ENCODE results near the gene TOB2. TPM values are rescaled to one million over a fixed set of nuclear protein-coding genes. Genes with fewer than 3 reads are reported as not detected.

The TOB2 gene
- total RNA-seq, 2 experiments from 2014 or later, result 26.5 to 32.3 TPM

GRCh38 chr22:41425660-41426365 lies 20.8 kb downstream of the TOB2 start:
- peak; percentile 72 for DNase-seq
- no peaks in the 10 kb centered on the region for H3K27me3 Mint-ChIP-seq
- ATAC-seq, result peak; percentile 90
- no peaks in the 10 kb centered on the region for H3K9me3 Mint-ChIP-seq (ENCODE audit: low read depth)
- H3K4me1 Mint-ChIP-seq, result peaks cover 14% of the 10 kb centered on the region
- CTCF ChIA-PET, result interaction anchor here (0.5 kb wide), 1 partner anchor 19 kb away, joined by 3 read pairs; no protein-coding TSS in a partner anchor
- intact Hi-C loops (cut with DNase I, micrococcal nuclease), result no loop called here
- H3K27ac Mint-ChIP-seq, result peak overlapping the region; percentile 79
- POLR2A ChIA-PET, result interaction anchor here (0.6 to 1.1 kb wide), 2 partner anchors 21 to 43 kb away, joined by 3 to 4 read pairs; partner anchors contain the start of genes ACO2, PHF5A and TOB2
- no peak overlapping the region for H3K4me3 Mint-ChIP-seq
- peaks cover 13% of the 10 kb centered on the region for H3K36me3 Mint-ChIP-seq (ENCODE audit: low read depth)

DNA sequence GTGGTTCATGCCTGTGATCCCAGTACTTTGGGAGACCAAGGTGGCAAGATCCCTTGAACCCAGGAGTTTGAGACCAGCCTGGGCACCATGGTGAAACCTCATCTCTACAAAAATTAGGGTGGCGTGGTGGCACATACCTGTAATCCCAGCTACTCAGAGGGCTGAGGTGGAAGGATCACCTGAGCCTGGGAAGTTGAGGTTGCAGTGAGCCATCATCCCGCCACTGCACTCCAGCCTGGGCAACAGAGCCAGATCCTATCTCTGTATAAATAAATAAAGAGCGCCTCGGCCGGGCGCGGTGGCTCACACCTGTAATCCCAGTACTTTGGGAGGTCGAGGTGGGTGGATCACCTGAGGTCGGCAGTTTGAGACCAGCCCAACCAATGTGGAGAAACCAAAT lies 27.9 kb downstream of the TOB2 start:
- H3K4me1 Mint-ChIP-seq, result peaks cover 15% of the 10 kb centered on the region
- intact Hi-C loops (cut with DNase I, micrococcal nuclease), result no loop called here
- no peaks in the 10 kb centered on the region for H3K9me3 Mint-ChIP-seq (ENCODE audit: low read depth)
- ChIA-PET CTCF (no interaction called here), POLR2A (interaction anchor here (0.7 kb wide), 1 partner anchor 26 kb away, joined by 3 read pairs; no protein-coding TSS in a partner anchor)
- ATAC-seq (no peak), DNase-seq (no peak)
- no peaks in the 10 kb centered on the region for H3K27me3 Mint-ChIP-seq
- no peak overlapping the region for H3K27ac Mint-ChIP-seq
- no peak overlapping the region for H3K4me3 Mint-ChIP-seq
- peaks cover 6% of the 10 kb centered on the region for H3K36me3 Mint-ChIP-seq (ENCODE audit: low read depth)

DNA sequence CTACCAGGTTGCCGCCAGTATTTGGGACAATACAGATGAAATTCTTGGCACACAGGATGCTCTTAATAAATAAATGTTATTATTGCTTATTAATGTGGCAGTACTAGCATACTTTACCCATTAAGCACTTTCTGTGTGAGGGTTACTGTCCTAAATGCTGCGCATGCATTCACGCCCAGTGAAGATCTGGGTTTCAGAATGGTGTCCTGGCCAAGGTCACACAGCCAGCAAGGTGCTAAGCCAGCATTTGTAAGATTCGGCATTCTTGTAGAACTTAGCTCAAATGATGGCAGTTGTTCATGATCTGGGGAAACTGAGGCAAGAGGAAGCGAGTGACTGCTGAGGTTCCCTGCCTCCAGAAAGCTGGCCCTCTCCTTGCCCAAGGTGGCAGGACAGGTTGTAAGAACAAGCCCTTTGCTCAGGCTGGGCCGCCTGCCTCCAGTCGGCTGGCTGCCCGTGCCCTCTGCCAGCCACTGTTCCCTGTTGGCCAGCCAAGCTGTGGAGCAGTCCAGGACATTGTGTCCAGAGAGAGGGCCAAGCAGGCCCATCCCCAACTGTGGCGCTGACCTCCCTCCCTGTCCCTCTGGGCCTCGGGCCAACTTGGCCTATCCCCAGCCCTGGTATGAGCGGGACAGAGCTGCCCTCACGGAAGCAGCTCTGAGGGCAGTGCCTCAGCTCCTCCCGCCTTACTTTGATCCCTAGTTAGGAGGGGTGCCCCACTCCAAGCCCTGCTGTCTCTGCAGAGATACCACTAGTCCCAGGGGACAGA lies 28.8 kb downstream of the TOB2 start:
- peaks cover 15% of the 10 kb centered on the region for H3K4me1 Mint-ChIP-seq
- ATAC-seq (no peak), DNase-seq (no peak)
- no peaks in the 10 kb centered on the region for H3K9me3 Mint-ChIP-seq (ENCODE audit: low read depth)
- H3K4me3 Mint-ChIP-seq, result no peak overlapping the region
- POLR2A ChIA-PET, result interaction anchor here (0.5 to 0.6 kb wide), 2 partner anchors 168 to 1132 kb away, joined by 5 to 6 read pairs; no protein-coding TSS in a partner anchor
- H3K36me3 Mint-ChIP-seq (ENCODE audit: low read depth), result peaks cover 5% of the 10 kb centered on the region
- intact Hi-C loops (cut with DNase I, micrococcal nuclease), result no loop called here
- no peaks in the 10 kb centered on the region for H3K27me3 Mint-ChIP-seq
- no peak overlapping the region for H3K27ac Mint-ChIP-seq
- CTCF ChIA-PET, result interaction anchor here (1.7 kb wide), 1 partner anchor 14 kb away, joined by 9 read pairs; no protein-coding TSS in a partner anchor

DNA sequence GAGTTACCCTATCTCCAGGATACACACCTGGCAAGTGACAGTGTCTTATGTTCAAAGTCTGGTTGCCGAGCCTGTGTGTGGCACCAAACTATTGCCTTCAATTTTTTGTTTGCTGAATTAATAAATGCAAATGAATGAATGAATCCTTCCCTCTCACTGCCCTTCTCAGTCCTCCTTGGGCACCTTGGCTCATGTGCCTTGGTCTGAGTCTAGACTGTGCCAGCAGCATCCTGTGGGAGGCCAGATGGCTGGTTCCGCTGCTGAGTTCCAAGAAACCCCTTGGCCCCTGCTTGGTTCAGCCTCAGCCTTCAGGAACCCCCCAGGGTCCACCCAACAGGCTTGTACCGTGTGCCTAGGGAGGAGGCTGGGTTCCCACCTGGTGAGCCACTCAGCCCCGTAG lies 31.0 kb downstream of the TOB2 start:
- Mint-ChIP-seq H3K36me3 (ENCODE audit: low read depth) (peaks cover 7% of the 10 kb centered on the region), H3K27ac (peak overlapping the region; percentile 69), H3K4me3 (peak overlapping the region; percentile 85), H3K9me3 (ENCODE audit: low read depth) (no peaks in the 10 kb centered on the region), H3K4me1 (peaks cover 24% of the 10 kb centered on the region), H3K27me3 (no peaks in the 10 kb centered on the region)
- CTCF ChIA-PET, result no interaction called here
- POLR2A ChIA-PET, result interaction anchor here (0.7 kb wide), 1 partner anchor 13 kb away, joined by 3 read pairs; no protein-coding TSS in a partner anchor
- ATAC-seq, result no peak
- intact Hi-C loops (cut with DNase I, micrococcal nuclease), result no loop called here
- DNase-seq, result no peak

DNA sequence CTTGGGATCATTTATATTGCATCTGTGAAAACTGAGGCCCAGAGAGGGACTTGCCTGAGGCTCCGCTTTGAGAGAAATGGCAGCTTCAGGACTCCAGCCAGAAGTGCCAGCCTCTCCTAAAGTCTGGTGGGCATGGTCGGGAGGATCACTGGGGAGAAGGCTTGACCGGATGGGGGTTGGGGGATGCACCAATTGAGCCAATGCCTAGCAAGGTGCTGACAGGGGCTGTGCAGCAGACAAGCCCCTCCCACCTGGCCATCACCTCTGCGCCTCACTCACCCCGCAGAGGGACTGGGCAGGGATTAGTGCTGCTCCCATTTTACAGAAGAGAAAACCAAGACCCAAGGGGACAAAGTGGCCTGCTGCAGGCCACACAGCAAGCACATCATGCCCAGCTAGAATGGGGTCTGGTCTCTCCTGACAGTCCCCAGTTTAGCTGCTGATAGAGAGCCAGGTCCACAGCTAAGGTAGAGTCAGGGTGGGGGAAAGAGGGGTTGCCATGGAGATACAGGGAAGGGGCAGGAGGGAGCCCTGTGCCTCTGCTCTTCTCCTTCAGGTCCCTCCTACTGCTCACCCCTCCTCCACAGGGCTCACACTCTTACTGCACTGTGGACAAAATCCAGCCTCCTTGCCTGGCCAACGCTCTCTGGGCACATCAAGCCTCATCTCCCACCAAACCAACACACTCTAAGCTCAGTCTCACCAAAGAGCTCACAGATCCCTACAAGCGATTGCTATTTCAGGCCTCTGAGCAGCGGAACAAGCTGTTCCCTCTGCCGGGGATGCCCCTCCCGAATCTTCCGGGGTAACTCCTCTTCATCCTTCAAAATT lies 35.4 kb downstream of the TOB2 start:
- H3K4me1 Mint-ChIP-seq, result peaks cover 23% of the 10 kb centered on the region
- ChIA-PET CTCF (interaction anchor here (0.5 to 1.3 kb wide), 6 partner anchors 11 to 124 kb away, joined by 3 to 4 read pairs (median 3); no protein-coding TSS in a partner anchor), POLR2A (interaction anchor here (0.6 to 0.7 kb wide), 3 partner anchors 9 to 459 kb away, joined by 3 read pairs; no protein-coding TSS in a partner anchor)
- H3K4me3 Mint-ChIP-seq, result no peak overlapping the region
- H3K27ac Mint-ChIP-seq, result peak overlapping the region; percentile 38
- no peaks in the 10 kb centered on the region for H3K9me3 Mint-ChIP-seq (ENCODE audit: low read depth)
- no peak for ATAC-seq
- intact Hi-C loops (cut with DNase I, micrococcal nuclease), result no loop called here
- no peak for DNase-seq
- H3K27me3 Mint-ChIP-seq, result no peaks in the 10 kb centered on the region
- H3K36me3 Mint-ChIP-seq (ENCODE audit: low read depth), result peaks cover 7% of the 10 kb centered on the region

DNA sequence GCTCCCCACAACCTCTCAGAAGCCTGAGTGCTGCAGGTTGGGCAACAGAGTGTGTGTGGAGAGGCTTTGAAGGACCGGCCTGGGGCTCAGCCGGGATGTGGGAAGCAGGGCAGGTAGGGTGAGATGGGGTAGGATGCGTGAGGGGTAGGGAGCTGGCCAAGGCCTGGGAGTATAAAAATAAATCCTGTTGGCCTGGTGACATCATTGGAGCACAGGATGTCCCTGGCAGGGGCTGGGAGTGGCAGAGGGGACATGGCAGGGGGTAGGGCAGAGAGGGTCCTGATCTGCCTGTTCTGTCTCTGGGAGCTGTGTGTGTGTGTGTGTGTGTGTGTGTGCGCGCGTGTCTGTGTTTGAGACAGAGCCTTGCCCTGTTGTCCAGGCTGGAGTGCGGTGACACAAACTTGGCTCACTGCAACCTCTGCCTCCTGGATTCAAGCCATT lies 36.3 kb downstream of the TOB2 start:
- Mint-ChIP-seq H3K4me3 (no peak overlapping the region), H3K4me1 (peaks cover 23% of the 10 kb centered on the region), H3K27ac (no peak overlapping the region), H3K36me3 (ENCODE audit: low read depth) (peaks cover 2% of the 10 kb centered on the region), H3K9me3 (ENCODE audit: low read depth) (no peaks in the 10 kb centered on the region), H3K27me3 (no peaks in the 10 kb centered on the region)
- ChIA-PET POLR2A (no interaction called here), CTCF (interaction anchor here (0.6 to 1.3 kb wide), 5 partner anchors 11 to 123 kb away, joined by 3 to 5 read pairs (median 4); no protein-coding TSS in a partner anchor)
- DNase-seq, result no peak
- ATAC-seq, result no peak
- intact Hi-C loops (cut with DNase I, micrococcal nuclease), result no loop called here

DNA sequence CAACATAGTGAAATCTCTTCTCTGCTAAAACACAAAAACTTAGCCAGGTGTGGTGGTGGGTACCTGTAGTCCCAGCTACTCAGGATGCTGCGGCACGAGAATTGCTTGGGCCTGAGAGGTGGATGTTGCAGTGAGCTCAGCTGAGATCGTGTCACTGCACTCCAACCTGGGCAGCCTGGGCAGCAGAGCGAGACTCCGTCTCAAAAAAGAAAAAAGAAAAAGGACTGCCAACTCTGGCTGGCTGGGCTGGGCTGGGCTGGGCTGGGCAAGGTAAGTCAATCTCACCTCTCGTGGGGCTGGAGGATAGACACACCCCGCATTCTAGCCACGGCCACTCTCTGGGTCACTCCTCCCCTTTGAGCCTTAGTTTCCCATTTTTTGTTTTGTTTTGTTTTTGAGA lies 37.9 kb downstream of the TOB2 start:
- H3K4me3 Mint-ChIP-seq, result no peak overlapping the region

DNA sequence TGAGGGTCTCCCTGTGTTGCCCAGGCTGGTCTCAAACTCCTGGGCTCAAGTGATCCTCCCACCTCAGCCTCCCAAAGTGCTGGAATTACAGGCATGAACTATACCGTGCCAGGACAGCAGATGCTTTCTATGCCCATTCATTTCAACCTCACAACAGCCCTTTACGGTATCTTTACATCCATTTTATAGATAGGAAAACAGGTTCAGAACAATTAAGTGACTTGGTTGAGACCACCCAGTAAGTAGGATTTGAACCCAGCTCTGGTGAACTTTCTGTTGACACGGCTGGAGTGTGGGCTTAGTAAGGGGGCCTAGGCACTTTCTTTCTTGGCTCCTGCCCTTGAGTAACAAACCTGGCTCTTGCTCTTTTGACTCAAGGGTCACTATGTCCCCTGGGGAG lies 39.2 kb downstream of the TOB2 start:
- peaks cover under 1% of the 10 kb centered on the region for H3K36me3 Mint-ChIP-seq (ENCODE audit: low read depth)
- no peak overlapping the region for H3K4me3 Mint-ChIP-seq
- ATAC-seq, result no peak
- intact Hi-C loops (cut with DNase I, micrococcal nuclease), result no loop called here
- ChIA-PET POLR2A (no interaction called here), CTCF (interaction anchor here (0.6 to 1.0 kb wide), 2 partner anchors 94 to 118 kb away, joined by 3 to 4 read pairs; no protein-coding TSS in a partner anchor)
- no peak for DNase-seq
- no peak overlapping the region for H3K27ac Mint-ChIP-seq
- H3K4me1 Mint-ChIP-seq, result peaks cover 23% of the 10 kb centered on the region
- no peaks in the 10 kb centered on the region for H3K9me3 Mint-ChIP-seq (ENCODE audit: low read depth)
- H3K27me3 Mint-ChIP-seq, result no peaks in the 10 kb centered on the region

More for the DNA sequence above, 37.9 kb downstream of the TOB2 start:
- CTCF ChIA-PET, result interaction anchor here (0.6 to 1.2 kb wide), 4 partner anchors 28 to 119 kb away, joined by 3 to 4 read pairs (median 4); partner anchors contain the start of genes ACO2 and PHF5A
- intact Hi-C loops (cut with DNase I, micrococcal nuclease), result no loop called here
- ATAC-seq (no peak), DNase-seq (no peak)
- Mint-ChIP-seq H3K36me3 (ENCODE audit: low read depth) (peaks cover 2% of the 10 kb centered on the region), H3K9me3 (ENCODE audit: low read depth) (no peaks in the 10 kb centered on the region), H3K27me3 (no peaks in the 10 kb centered on the region), H3K4me1 (peaks cover 25% of the 10 kb centered on the region), H3K27ac (no peak overlapping the region)
- POLR2A ChIA-PET, result interaction anchor here (0.6 kb wide), 1 partner anchor 216 kb away, joined by 3 read pairs; no protein-coding TSS in a partner anchor

DNA sequence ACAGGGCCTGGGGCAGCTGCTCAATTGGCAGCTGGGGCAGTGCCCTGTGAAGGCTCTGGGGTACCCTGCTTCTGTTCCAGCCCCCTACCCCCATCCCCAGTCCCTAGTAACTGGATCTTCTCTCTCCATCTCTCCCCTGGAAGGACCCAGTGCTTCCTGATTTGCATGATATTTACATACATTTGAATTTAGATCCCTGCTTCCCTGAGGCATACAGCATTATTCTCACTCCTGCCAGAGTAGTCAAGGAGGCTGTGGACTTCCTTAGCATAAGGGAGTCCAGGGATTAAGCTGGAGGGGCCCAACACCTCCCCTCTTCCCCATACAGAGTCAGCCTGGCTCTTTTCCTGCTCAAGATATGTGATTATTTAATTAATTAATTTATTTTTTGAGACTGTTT lies 40.2 kb downstream of the TOB2 start:
- Mint-ChIP-seq H3K27me3 (no peaks in the 10 kb centered on the region), H3K4me3 (no peak overlapping the region), H3K27ac (no peak overlapping the region), H3K4me1 (peaks cover 18% of the 10 kb centered on the region), H3K36me3 (ENCODE audit: low read depth) (no peaks in the 10 kb centered on the region), H3K9me3 (ENCODE audit: low read depth) (no peaks in the 10 kb centered on the region)
- POLR2A ChIA-PET, result no interaction called here
- no peak for ATAC-seq
- CTCF ChIA-PET, result interaction anchor here (1.4 kb wide), 1 partner anchor 39 kb away, joined by 3 read pairs; no protein-coding TSS in a partner anchor
- intact Hi-C loops (cut with DNase I, micrococcal nuclease), result no loop called here
- no peak for DNase-seq

DNA sequence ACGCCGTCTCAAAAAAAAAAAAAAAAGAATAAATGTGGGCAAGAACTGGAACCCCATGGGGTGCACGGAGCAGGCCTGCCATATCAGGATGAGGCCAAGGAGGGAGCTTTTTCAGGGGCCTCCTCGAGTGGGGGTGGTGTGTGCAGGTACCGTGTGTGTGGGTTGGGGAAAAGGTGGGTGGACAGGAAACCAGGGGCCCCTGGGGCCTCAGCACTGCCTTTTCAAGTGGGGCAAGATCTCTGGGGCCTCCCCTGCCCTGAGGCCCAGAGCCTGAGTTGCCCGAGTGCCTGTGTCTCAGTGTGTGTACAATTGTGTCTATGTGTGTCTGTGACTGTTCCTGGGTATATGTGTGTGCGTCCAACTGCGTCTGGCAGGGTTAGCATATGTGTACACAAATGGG lies 41.0 kb downstream of the TOB2 start:
- ChIA-PET CTCF (interaction anchor here (1.4 to 4.5 kb wide), 4 partner anchors 40 to 127 kb away, joined by 3 to 57 read pairs (median 20); no protein-coding TSS in a partner anchor), POLR2A (no interaction called here)
- ATAC-seq, result peak; percentile 28
- peak; percentile 61 for DNase-seq
- Mint-ChIP-seq H3K27ac (peak overlapping the region; percentile 84), H3K9me3 (ENCODE audit: low read depth) (no peaks in the 10 kb centered on the region), H3K36me3 (ENCODE audit: low read depth) (no peaks in the 10 kb centered on the region), H3K4me3 (peak overlapping the region; percentile 54), H3K4me1 (peaks cover 17% of the 10 kb centered on the region), H3K27me3 (no peaks in the 10 kb centered on the region)
- intact Hi-C loops (cut with DNase I, micrococcal nuclease), result loop anchor here in 1 of 2 experiments (2.0 kb wide), 2 partner anchors 39 to 121 kb away; no protein-coding TSS in a partner anchor
